Tibial nerve (tissue), 4 donors: ENCODE data around the gene CLDN14.

ENCODE experiments used
- CTCF ChIP-seq, 5 experiments: fragments of 200-600 bp in 3 of 5; fragments of 450-650 bp in 2 of 5; sonication (generic) in 3 of 5; IDR thresholded peaks; one replicate each; pipeline ENCODE4 v1.5.1; 2016 to 2019; ENCODE audit warnings: antibody characterized with exemption in 5 of 5, mild to moderate bottlenecking in 3 of 5, moderate library complexity in 2 of 5
- EP300 ChIP-seq, 2 donors: sonication (generic); formaldehyde crosslinking; IDR thresholded peaks; one replicate each; pipeline ENCODE4 v1.6.1; 2017; ENCODE audit warnings: antibody characterized with exemption in 2 of 2, mild to moderate bottlenecking in 1 of 2
- POLR2A ChIP-seq, 2 donors: fragments of 450-650 bp; IDR thresholded peaks; one replicate each; pipeline ENCODE4 v1.6.1; 2017; ENCODE audit warnings: antibody characterized with exemption in 2 of 2, mild to moderate bottlenecking in 2 of 2, moderate library complexity in 2 of 2

GRCh38 chr21:36518883-36519492, 39.1 kb upstream of the CLDN14 start:
- TF ChIP-seq EP300 (IDR thresholded peaks at IDR 0.05) (no peak), CTCF (IDR thresholded peaks at IDR 0.05) (no peak), POLR2A (IDR thresholded peaks at IDR 0.05) (no peak)
